ENCODE results near the gene CCDC85C.
A peak's percentile ranks its signal among the peaks of the same experiment; 100 is the strongest.

Gene CCDC85C

GRCh38 chr14:99535908-99536778 lies 67.9 kb downstream of the CCDC85C start:
- DNase-seq, result no peak

- DNase-seq, result no peak
These were observed 68.6 kb downstream of the CCDC85C start for GRCh38 chr14:99535448-99535847.

- DNase-seq, result peak; percentile 76
These were observed 69.1 kb downstream of the CCDC85C start for GRCh38 chr14:99534863-99535262.

- DNase-seq, result peak; percentile 55
These were observed 69.7 kb downstream of the CCDC85C start for GRCh38 chr14:99534333-99534732.

- DNase-seq, result no peak
These were observed 71.7 kb downstream of the CCDC85C start for GRCh38 chr14:99532310-99532709.

GRCh38 chr14:99531251-99532096 lies 72.5 kb downstream of the CCDC85C start:
- DNase-seq, result peak; percentile 55

GRCh38 chr14:99530407-99531155 lies 73.4 kb downstream of the CCDC85C start:
- no peak for DNase-seq

- no peak for DNase-seq
These were observed 74.1 kb downstream of the CCDC85C start for GRCh38 chr14:99529899-99530298.

- DNase-seq, result no peak
These were observed 76.5 kb downstream of the CCDC85C start for GRCh38 chr14:99527427-99528076.

GRCh38 chr14:99527026-99527425 lies 77.0 kb downstream of the CCDC85C start:
- DNase-seq, result no peak

- DNase-seq, result no peak
These were observed 78.3 kb downstream of the CCDC85C start for GRCh38 chr14:99525699-99526080.

- DNase-seq, result no peak
These were observed 79.0 kb downstream of the CCDC85C start for GRCh38 chr14:99524804-99525698.

- DNase-seq, result no peak
These were observed 79.8 kb downstream of the CCDC85C start for GRCh38 chr14:99524091-99524661.

- no peak for DNase-seq
These were observed 80.3 kb downstream of the CCDC85C start for GRCh38 chr14:99523704-99524055.

- DNase-seq, result no peak
These were observed 80.9 kb downstream of the CCDC85C start for GRCh38 chr14:99522934-99523703.

GRCh38 chr14:99522457-99522891 lies 81.5 kb downstream of the CCDC85C start:
- no peak for DNase-seq

- DNase-seq, result no peak
These were observed 82.0 kb downstream of the CCDC85C start for GRCh38 chr14:99522025-99522401.

- DNase-seq, result no peak
These were observed 82.6 kb downstream of the CCDC85C start for GRCh38 chr14:99521176-99522024.

GRCh38 chr14:99520571-99521081 lies 83.4 kb downstream of the CCDC85C start:
- DNase-seq, result no peak

All from retina (tissue), 1 donor.